Measurements from ENCODE around the gene MISP. TPM values are rescaled to one million over a fixed set of nuclear protein-coding genes. Genes with fewer than 3 reads are reported as not detected.

MISP gene
- total and polyA plus RNA-seq, 2 of the 4 experiments (the other 2 are of a cell fraction) = not detected

DNA sequence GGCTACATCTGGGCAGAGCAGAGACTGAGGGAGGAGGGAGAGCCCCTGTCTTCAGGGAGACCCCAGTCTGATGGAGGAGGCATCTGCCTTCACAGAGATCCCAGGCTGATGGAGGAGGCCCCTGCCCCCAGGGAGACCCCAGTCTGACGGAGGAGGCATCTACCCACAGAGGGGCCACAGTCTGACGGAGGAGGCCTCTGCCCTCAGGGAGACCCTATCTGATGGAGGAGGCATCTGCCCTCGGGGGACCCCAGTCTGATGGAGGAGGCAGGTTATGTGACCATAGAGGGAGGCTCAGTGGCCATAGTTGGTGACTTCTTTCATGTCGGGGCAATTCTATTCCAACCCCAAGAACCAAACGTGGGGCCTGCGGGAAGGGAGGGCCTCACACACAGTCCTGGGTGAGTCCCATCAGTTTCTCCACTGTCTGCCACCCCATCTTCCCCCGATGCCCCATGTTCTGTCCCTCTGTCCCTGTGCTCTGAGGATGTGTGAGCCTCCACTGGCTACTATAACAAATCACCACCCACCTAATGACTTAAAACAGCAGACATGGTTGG lies 14.3 kb downstream of the MISP start:
- H2BK5ac ChIP-seq (ENCODE audit: low read depth, low read length, poor library complexity, severe bottlenecking) = no peak overlapping the region
- H3K9me3 ChIP-seq (ENCODE audit: control insufficient read depth, insufficient read depth, low read length) = peaks cover 5% of the 10 kb centered on the region; the same call in 1 of the 2 replicates
- H4K5ac ChIP-seq (ENCODE audit: low read depth, low read length) = no peak overlapping the region
- no peak overlapping the region for H3K27ac ChIP-seq (ENCODE audit: insufficient read depth, low read length)
- no peak overlapping the region for H4K91ac ChIP-seq (ENCODE audit: insufficient read depth, low read depth, low read length)
- intact Hi-C loops (cut with micrococcal nuclease) = no loop called here
- H3K56ac ChIP-seq (ENCODE audit: extremely low read depth, insufficient read depth, low read length) = no peak overlapping the region
- no peak overlapping the region for H2BK15ac ChIP-seq (ENCODE audit: low read depth, low read length)
- no peak overlapping the region for H3K23ac ChIP-seq (ENCODE audit: low read depth, low read length)
- no peak overlapping the region for H4K8ac ChIP-seq (ENCODE audit: low read depth in 2 of 2, low read length in 2 of 2)
- no peak overlapping the region for H3K14ac ChIP-seq (replicated peaks; ENCODE audit: low read depth, low read length)
- no peak overlapping the region for H3K9ac ChIP-seq (ENCODE audit: low read depth, low read length)
- no TSS peak for BruUV-seq (replicated peaks)
- H3K4ac ChIP-seq (ENCODE audit: low read depth, low read length) = no peak overlapping the region
- H2AFZ ChIP-seq (replicated peaks; ENCODE audit: low read length, poor library complexity) = no peak overlapping the region
- no CpG with 5 or more reads among the region's 7 CpGs for WGBS, 2 experiments (ENCODE audit: extremely low coverage in 2 of 2, insufficient read length in 1 of 2)
- no peak overlapping the region for H3K18ac ChIP-seq (ENCODE audit: low read depth, low read length)
- no peaks in the 10 kb centered on the region for H3K9me1 ChIP-seq (ENCODE audit: insufficient read depth, low read length)
- H3K4me3 ChIP-seq (ENCODE audit: insufficient read depth, low read depth, low read length) = no peak overlapping the region
- in situ Hi-C loops (cut with MboI; ENCODE audit: low sequenced_read_pairs) = loop anchor here (10.0 kb wide), 1 partner anchor 220 kb away; the partner anchor contains the start of gene WDR18
- DNase-seq (no peak), ATAC-seq (ENCODE audit: low read depth) (no peak)
- H3K4me1 ChIP-seq (ENCODE audit: control insufficient read depth, insufficient read depth, low read length) = no peaks in the 10 kb centered on the region
- H4K20me1 ChIP-seq (ENCODE audit: insufficient read depth, low read length) = no peaks in the 10 kb centered on the region
- no peaks in the 10 kb centered on the region; the same call in 1 of the 2 replicates for H3K27me3 ChIP-seq (ENCODE audit: control insufficient read depth, insufficient read depth, low read length)
- no peak overlapping the region for H2BK120ac ChIP-seq (ENCODE audit: low read depth, low read length)
- no peak overlapping the region for H2BK20ac ChIP-seq (ENCODE audit: low read depth, low read length)
- H2AK5ac ChIP-seq (ENCODE audit: low read depth, low read length) = no peak overlapping the region
- H3K79me1 ChIP-seq (ENCODE audit: low read depth in 1 of 2, low read length in 2 of 2) = no peaks in the 10 kb centered on the region
- POLR2A ChIA-PET (ENCODE audit: unreplicated experiment) = no interaction called here
- dilution Hi-C loops (cut with HindIII; ENCODE audit: low sequenced_read_pairs, unreplicated experiment) = no loop called here
- no peak overlapping the region for H3K4me2 ChIP-seq (ENCODE audit: low read depth, low read length)
- H3K36me3 ChIP-seq (ENCODE audit: control insufficient read depth, insufficient read depth, low read length) = no peaks in the 10 kb centered on the region
- no peak overlapping the region for H2AK9ac ChIP-seq (replicated peaks; ENCODE audit: low read depth, low read length, poor library complexity)
- TF ChIP-seq MAFK (IDR thresholded peaks at IDR 0.05; ENCODE audit: low read depth, low read length) (no peak), FOS (IDR thresholded peaks at IDR 0.05; ENCODE audit: low read depth, low read length) (no peak), MXI1 (IDR thresholded peaks at IDR 0.05; ENCODE audit: borderline replicate concordance, low read depth, low read length) (no peak)
- CTCF ChIA-PET = no interaction called here
